ENCODE measurements around the gene SERPINA10.

Gene SERPINA10, protein sequence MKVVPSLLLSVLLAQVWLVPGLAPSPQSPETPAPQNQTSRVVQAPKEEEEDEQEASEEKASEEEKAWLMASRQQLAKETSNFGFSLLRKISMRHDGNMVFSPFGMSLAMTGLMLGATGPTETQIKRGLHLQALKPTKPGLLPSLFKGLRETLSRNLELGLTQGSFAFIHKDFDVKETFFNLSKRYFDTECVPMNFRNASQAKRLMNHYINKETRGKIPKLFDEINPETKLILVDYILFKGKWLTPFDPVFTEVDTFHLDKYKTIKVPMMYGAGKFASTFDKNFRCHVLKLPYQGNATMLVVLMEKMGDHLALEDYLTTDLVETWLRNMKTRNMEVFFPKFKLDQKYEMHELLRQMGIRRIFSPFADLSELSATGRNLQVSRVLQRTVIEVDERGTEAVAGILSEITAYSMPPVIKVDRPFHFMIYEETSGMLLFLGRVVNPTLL

DNA sequence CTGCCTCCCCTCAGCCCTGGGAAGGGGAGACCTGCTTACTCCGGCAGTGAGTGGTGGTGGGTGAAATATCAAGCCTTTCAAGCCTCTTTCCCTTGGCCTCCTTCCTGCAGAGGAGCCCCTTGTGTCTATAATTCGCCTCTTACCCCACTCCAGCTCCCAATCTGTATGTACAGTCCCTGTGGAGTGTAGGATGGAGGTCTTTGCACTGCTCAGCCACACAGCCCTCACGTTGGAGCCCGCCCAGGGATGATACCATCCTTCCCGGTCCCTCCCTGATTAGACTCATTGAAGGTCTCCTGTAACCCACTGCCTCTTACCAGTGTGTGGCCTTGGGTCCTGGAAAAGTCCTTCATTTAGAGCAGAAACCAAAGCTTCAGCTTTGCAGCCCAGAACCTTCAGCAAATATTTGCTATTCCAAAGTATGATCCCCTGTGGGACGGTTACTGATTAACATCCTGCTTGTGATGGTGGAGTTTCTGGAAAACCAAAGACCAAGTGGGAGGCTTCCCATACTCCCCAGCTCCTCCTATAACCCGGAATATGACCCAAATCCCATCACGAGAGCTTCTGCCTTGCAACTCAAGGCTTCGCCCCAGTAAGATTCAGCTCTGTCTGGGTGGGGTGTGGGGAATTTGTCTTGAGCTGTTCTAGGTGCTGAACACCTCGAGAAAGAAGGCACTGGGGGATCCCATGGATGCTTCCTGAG is at the start of gene SERPINA10:
Gene SERPINA10, minus strand, starts transcription at position 397 of the 706 bp plus-strand sequence. CDS start 2,675 bp downstream, outside the sequence.
- no peak for DNase-seq (ENCODE audit: low read depth in 2 of 3, low spot score in 1 of 3)

GRCh38 chr14:94342334-94342934 is 49.4 kb upstream of the SERPINA10 start:
- DNase-seq (ENCODE audit: low read depth in 2 of 3, low spot score in 1 of 3) = peak in 2 of 3 donors; percentile 20 to 21

- no peak for DNase-seq (ENCODE audit: low read depth in 2 of 3, low spot score in 1 of 3)
Observed at GRCh38 chr14:94341656-94342333, 48.7 kb upstream of the SERPINA10 start.

- DNase-seq (ENCODE audit: low read depth in 2 of 3, low spot score in 1 of 3) = no peak
Observed at GRCh38 chr14:94340533-94340932, 47.5 kb upstream of the SERPINA10 start.

DNA sequence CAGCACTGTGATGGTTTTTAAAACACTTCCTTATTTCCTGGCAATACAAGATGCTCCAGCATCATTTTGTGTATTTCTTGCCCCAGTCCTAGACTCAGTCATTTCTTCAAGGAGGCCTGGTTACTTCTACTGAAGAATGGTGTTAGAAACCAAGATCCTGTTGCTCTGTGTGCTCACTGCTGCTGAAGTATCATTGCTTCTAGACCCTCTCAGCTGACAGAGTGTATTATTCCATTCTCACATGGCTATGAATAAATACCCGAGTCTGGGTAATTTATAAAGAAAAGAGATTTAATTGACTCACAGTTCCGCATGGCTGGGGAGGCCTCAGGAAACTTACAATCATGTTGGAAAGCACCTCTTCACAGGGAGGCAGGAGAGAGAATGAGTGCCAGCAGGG is 45.0 kb upstream of the SERPINA10 start:
- no peak for DNase-seq (ENCODE audit: low read depth in 2 of 3, low spot score in 1 of 3)

- no peak for DNase-seq (ENCODE audit: low read depth in 2 of 3, low spot score in 1 of 3)
Observed at GRCh38 chr14:94337274-94337673, 44.2 kb upstream of the SERPINA10 start.

DNA sequence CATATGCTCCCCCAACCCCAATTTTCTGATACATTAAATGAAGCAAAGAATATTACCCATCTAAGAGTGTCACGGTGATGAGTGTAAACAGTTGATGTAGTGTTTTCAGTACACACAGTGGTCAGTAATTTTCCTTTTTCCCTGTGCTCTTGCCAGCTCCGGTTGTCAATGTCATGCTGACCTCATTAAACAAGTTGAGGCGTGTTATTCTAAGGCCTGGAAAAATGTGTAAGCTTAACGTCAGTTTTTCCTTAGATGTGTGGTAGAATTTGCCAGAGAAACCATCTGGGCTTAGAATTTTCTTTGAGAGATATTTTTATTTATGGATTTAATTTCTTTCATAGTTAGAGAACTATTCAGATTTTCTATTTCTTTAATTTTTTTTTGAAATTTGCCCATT is 41.8 kb upstream of the SERPINA10 start:
- no peak for DNase-seq (ENCODE audit: low read depth in 2 of 3, low spot score in 1 of 3)

GRCh38 chr14:94332587-94332986 is 39.5 kb upstream of the SERPINA10 start:
- DNase-seq (ENCODE audit: low read depth in 2 of 3, low spot score in 1 of 3) = no peak

DNA sequence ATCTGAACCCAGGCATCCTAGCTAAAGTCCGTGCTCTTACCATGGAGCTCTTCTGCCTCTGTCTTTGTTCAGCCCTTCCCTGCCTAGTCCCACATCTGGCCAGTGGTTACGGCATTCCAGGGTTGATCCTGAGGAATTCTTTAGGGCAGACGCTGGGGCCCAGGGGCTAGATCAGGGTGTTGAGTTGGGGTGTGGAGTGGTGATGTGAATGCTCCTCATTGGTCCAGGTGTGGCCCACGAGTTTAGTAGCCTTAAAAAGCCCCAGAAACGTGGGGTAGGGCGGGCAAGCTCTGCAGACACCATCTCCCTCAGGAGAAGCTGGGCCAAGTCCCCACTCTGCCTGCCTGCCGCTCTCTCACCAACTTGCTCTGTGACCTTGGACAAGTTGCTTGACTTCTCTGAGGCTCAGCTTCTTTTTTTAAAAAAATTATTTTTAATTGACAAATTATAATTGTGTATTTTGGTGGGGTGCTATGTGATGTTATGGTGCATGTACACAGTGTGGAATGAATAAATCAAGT is 39.1 kb upstream of the SERPINA10 start:
- no peak for DNase-seq (ENCODE audit: low read depth in 2 of 3, low spot score in 1 of 3)

DNA sequence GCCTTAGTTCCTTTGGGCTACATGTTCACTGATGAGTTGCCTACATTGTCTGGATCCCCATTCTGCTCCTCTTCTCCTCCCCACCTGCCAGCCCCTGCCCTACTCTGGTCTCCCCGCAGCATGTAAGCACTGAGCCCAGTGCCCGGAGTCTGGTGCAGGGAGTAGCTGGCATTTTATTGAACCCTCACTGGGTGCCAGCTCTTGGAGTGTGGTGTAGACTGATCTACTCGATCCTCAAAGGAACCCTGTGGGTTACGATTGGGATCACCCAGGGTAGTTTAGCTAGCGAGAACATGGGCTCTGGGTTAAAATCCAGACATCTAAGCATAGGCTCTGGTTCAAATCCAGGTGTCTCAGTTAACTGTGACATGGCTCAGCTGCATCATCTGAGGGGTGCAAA is 38.4 kb upstream of the SERPINA10 start:
- no peak for DNase-seq (ENCODE audit: low read depth in 2 of 3, low spot score in 1 of 3)

DNA sequence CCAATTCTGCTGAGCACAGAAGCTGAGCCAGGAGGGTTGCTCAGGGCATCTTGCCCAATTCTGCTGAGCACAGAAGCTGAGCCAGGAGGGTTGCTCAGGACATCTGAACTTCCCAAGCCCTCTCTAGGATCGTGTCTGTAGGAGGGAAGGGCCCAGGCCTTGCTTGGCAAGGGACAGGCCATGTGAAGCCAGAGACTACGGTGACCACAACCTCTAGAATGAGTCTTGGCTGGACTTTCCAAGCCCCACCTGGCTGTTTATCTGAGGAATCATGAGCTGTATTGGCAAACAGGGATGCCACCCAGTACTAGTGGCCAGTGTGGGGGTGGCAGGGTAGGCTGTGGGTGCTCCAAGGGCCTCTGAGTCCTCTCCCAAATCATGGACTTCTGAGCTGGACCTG is 37.8 kb upstream of the SERPINA10 start:
- DNase-seq (ENCODE audit: low read depth in 2 of 3, low spot score in 1 of 3) = no peak

- no peak for DNase-seq (ENCODE audit: low read depth in 2 of 3, low spot score in 1 of 3)
Observed at GRCh38 chr14:94330432-94330831, 37.4 kb upstream of the SERPINA10 start.

- no peak for DNase-seq (ENCODE audit: low read depth in 2 of 3, low spot score in 1 of 3)
Observed at GRCh38 chr14:94329857-94330256, 36.8 kb upstream of the SERPINA10 start.

DNA sequence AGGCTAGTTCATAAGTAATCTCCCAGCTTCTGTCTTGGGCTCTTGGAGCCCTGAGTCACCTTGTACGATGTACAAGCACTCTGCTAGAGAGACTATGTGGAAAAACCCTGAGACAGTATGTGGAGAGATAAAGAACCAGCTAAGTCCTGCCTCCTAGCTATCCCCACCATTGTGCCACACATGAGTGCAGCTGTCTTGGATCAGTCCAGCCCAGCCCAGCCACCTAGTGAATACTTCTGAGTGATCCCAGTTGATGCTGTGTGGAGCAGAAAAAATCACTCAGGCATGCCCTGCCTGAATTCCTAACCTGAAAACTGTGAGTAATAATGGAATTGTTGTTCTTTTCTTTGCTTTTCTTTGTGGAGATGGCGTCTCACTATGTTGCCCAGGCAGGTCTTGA is 35.1 kb upstream of the SERPINA10 start:
- no peak for DNase-seq (ENCODE audit: low read depth in 2 of 3, low spot score in 1 of 3)

- no peak for DNase-seq (ENCODE audit: low read depth in 2 of 3, low spot score in 1 of 3)
Observed at GRCh38 chr14:94322648-94323570, 29.8 kb upstream of the SERPINA10 start, which contains the start of gene SERPINA6. Gene SERPINA6 (minus strand): TSS chr14:94323336. CDS start chr14:94314648, 8,688 bp downstream.

- no peak for DNase-seq (ENCODE audit: low read depth in 2 of 3, low spot score in 1 of 3)
Observed at GRCh38 chr14:94321421-94322271, 28.6 kb upstream of the SERPINA10 start.

GRCh38 chr14:94320243-94320642 is 27.2 kb upstream of the SERPINA10 start:
- DNase-seq (ENCODE audit: low read depth in 2 of 3, low spot score in 1 of 3) = no peak

DNA sequence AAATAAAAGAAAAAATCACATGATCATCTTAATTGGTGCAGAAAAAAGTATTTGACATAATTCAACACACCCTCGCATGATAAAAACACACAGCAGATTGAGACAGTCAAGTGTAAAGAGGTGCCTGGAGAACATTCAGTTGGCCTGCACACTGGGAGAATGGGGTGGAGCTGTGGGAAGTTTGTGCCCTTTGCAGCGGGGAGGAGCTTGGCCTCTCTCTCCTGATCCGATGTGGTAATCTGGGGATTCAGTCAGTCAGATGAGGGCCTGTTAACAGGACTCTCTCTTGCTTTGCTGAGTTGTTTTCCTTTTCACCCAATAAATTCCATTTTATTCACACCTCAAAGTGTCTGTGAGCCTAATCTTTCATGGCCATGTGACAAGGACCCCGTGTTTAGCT is 24.2 kb upstream of the SERPINA10 start:
- DNase-seq (ENCODE audit: low read depth in 2 of 3, low spot score in 1 of 3) = no peak

- no peak for DNase-seq (ENCODE audit: low read depth in 2 of 3, low spot score in 1 of 3)
Observed at GRCh38 chr14:94316692-94317091, 23.6 kb upstream of the SERPINA10 start.

Measured in stimulated activated CD4-positive, alpha-beta T cell treated with anti-CD3 and anti-CD28 coated beads, Interleukin-12 subunit alpha, Interleukin-12 subunit beta, amount 100 ng/mL, for 48 hours (primary cell).